Measurements from ENCODE around the gene BPTF.

- TF ChIP-seq POLR2AphosphoS5 (IDR thresholded peaks at IDR 0.05; ENCODE audit: low read depth, low read length) (no peak), CTCF (IDR thresholded peaks at IDR 0.05) (no peak), MAX (IDR thresholded peaks at IDR 0.05; ENCODE audit: low read depth) (no peak), USF2 (IDR thresholded peaks at IDR 0.05; ENCODE audit: borderline replicate concordance, low read depth, low read length) (no peak), RFX5 (IDR thresholded peaks at IDR 0.05; ENCODE audit: low read length) (no peak), SMC3 (IDR thresholded peaks at IDR 0.05; ENCODE audit: low read depth, low read length) (no peak), EZH2phosphoT487 (IDR thresholded peaks at IDR 0.05; ENCODE audit: borderline replicate concordance, low read depth) (no peak), FOXM1 (IDR thresholded peaks at IDR 0.05; ENCODE audit: low read depth) (no peak), GABPA (IDR thresholded peaks at IDR 0.05; ENCODE audit: low read depth) (no peak), IRF3 (IDR thresholded peaks at IDR 0.05; ENCODE audit: low read depth, low read length) (no peak), RAD21 (IDR thresholded peaks at IDR 0.05; ENCODE audit: low read length) (no peak)
Observed at GRCh38 chr17:67950945-67951344, 125.6 kb downstream of the BPTF start.

Data from SK-N-SH (cell line).